ENCODE measurements around the gene FRA10AC1. TPM values are rescaled to one million over a fixed set of nuclear protein-coding genes. Genes with fewer than 3 reads are reported as not detected.

Gene FRA10AC1
- total and polyA plus RNA-seq, 8 donors, result 5.1 to 10.9 (median 8.8) TPM

DNA sequence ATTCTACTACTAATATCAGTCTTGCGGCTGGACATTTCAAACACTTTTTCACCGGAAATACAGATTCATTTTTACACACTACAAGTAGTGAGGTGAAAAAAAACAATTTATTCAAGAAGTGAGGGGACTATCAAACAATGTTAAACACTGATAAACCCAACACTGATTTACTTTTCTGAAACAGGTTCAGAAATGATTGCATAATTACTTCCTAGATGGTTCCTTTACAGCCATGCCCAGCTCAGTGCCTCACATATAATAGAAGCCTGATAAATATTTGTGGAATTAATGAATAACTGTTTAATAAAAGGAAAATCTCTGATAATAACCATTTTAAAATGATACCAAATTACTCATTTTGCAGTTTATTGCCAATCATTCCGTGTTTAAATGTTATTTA, 34.6 kb downstream of the FRA10AC1 start:
- Histone ChIP-seq H3K9me3 (no peaks in the 10 kb centered on the region), H3K36me3 (peaks cover 0 to 18% (median 10%) of the 10 kb centered on the region in 3 donors), H3K4me1 (peaks cover 0 to 10% (median 3%) of the 10 kb centered on the region in 3 donors), H3K27ac (no peak overlapping the region), H3K27me3 (no peaks in the 10 kb centered on the region), H3K4me3 (no peak overlapping the region)
- 74 to 78% methylated on average over 3 of the region's 3 CpGs for WGBS, 2 donors
- ATAC-seq (peak in 1 of 4 donors; percentile 29), DNase-seq (no peak), FAIRE-seq (peak; percentile 53)
- intact Hi-C loops (cut with DNase I), result no loop called here
- TF ChIP-seq, protein P1, sequence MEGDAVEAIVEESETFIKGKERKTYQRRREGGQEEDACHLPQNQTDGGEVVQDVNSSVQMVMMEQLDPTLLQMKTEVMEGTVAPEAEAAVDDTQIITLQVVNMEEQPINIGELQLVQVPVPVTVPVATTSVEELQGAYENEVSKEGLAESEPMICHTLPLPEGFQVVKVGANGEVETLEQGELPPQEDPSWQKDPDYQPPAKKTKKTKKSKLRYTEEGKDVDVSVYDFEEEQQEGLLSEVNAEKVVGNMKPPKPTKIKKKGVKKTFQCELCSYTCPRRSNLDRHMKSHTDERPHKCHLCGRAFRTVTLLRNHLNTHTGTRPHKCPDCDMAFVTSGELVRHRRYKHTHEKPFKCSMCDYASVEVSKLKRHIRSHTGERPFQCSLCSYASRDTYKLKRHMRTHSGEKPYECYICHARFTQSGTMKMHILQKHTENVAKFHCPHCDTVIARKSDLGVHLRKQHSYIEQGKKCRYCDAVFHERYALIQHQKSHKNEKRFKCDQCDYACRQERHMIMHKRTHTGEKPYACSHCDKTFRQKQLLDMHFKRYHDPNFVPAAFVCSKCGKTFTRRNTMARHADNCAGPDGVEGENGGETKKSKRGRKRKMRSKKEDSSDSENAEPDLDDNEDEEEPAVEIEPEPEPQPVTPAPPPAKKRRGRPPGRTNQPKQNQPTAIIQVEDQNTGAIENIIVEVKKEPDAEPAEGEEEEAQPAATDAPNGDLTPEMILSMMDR (IDR thresholded peaks at IDR 0.05), result no peak

DNA sequence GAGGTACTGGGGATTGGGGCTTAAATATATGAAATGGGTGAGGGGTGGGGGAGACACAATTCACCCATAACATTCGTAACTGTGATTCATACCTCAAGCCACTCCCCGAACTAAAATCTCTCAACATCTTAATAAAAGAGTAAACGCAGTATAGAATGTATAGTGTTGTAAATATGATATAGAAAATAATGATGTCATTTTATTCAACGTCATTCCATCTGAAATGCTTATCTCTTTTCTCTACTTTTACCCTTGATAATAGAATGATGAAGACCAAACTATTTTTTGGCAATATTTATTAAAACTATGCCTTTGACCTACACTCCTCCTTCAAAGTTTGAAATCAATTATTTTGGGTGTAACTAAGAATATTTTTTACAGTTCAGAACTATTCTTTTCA, 36.4 kb downstream of the FRA10AC1 start:
- Histone ChIP-seq H3K36me3 (peaks cover 0 to 18% (median 10%) of the 10 kb centered on the region in 3 donors), H3K27ac (no peak overlapping the region), H3K4me1 (no peaks in the 10 kb centered on the region), H3K9me3 (no peaks in the 10 kb centered on the region), H3K4me3 (no peak overlapping the region), H3K27me3 (no peaks in the 10 kb centered on the region)
- intact Hi-C loops (cut with DNase I), result no loop called here
- DNase-seq, result no peak
- 96 to 97% methylated on average over 4 of the region's 4 CpGs for WGBS, 2 donors
- no peak for ATAC-seq
- TF ChIP-seq, protein P1 (IDR thresholded peaks at IDR 0.05), result no peak
- no peak for FAIRE-seq

DNA sequence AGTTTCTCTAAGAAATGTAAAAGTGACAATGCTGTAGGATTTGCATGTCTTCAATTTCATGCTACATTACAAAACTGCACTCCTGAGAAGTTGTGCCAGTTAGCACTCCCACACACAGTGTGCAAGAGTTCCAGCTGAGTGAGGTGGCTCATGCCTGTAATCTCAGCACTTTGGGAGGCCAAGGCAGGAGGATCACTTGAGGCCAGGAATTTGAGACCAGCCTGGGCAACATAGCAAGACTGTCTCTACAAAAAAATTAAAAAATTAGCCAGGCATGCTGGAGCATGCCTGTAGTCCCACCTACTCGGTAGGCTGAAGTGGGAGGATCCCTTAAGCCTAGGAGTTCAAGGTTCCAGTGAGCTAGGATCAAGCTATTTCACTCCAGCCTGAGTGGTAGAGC, 44.6 kb downstream of the FRA10AC1 start:
- FAIRE-seq (no peak), DNase-seq (no peak), ATAC-seq (no peak)
- no peak overlapping the region for H3K4me3 ChIP-seq
- H3K9me3 ChIP-seq, result no peaks in the 10 kb centered on the region
- 67 to 87% methylated on average over 1 of the region's 1 CpG for WGBS, 2 donors
- TF ChIP-seq, protein P1 (IDR thresholded peaks at IDR 0.05), result no peak
- no peak overlapping the region for H3K27ac ChIP-seq
- intact Hi-C loops (cut with DNase I), result no loop called here
- H3K4me1 ChIP-seq, result no peaks in the 10 kb centered on the region
- H3K36me3 ChIP-seq, result peaks cover 0 to 3% (median 0%) of the 10 kb centered on the region in 3 donors
- no peaks in the 10 kb centered on the region for H3K27me3 ChIP-seq

DNA sequence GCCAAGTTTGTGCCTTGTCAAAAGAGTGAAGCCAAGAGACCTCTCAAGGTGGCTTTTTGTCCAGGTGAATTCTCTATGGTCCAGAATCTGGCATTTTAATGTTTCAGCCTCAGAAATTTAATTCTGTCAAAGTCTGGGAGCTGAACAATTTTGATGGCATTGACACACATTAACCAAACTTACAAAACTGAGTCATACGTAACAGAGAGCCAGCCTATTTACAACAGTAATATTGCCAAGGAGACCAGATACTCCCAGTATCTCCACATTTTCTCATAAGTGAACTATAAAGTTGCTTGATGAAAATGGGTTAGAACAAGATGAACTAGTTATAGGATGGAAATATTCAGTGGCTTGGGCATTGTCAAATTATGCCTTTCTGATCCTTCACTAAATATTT, 46.2 kb downstream of the FRA10AC1 start:
- no peak for FAIRE-seq
- TF ChIP-seq, protein P1 (IDR thresholded peaks at IDR 0.05), result no peak
- DNase-seq, result no peak
- Histone ChIP-seq H3K27ac (no peak overlapping the region), H3K27me3 (no peaks in the 10 kb centered on the region), H3K9me3 (no peaks in the 10 kb centered on the region), H3K36me3 (peaks cover 0 to 3% (median 0%) of the 10 kb centered on the region in 3 donors), H3K4me1 (no peaks in the 10 kb centered on the region), H3K4me3 (no peak overlapping the region)
- WGBS, 2 donors, result 75 to 78% methylated on average over 1 of the region's 1 CpG
- no peak for ATAC-seq
- intact Hi-C loops (cut with DNase I), result no loop called here

DNA sequence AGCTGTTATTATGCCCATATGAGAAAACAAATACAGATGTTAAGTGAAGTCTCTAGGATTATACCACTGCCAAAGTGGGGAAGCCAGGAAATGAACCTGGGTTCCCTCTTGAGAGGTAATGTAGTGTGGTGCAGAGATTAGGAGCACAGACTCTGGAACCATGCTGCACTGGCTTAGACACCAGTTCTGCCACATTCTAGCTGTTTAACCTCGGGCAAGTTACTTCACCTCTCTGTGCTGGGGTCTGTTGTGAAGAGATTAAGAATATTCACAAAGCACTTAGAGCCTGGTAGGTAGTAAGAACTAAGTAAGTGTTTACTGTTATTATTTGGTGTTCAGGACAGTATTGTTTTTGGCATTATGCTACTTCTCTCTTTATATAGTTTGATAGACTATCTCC, 48.2 kb downstream of the FRA10AC1 start:
- TF ChIP-seq, protein P1 (IDR thresholded peaks at IDR 0.05), result no peak
- no peak for DNase-seq
- intact Hi-C loops (cut with DNase I), result no loop called here
- Histone ChIP-seq H3K36me3 (no peaks in the 10 kb centered on the region), H3K9me3 (no peaks in the 10 kb centered on the region), H3K27ac (no peak overlapping the region), H3K27me3 (no peaks in the 10 kb centered on the region), H3K4me3 (no peak overlapping the region), H3K4me1 (no peaks in the 10 kb centered on the region)
- no peak for ATAC-seq
- WGBS, 2 donors, result 77 to 100% methylated on average over 1 of the region's 1 CpG
- FAIRE-seq, result no peak
